H1 (cell line): ENCODE data around the gene LRP1. TPM values are rescaled to one million over a fixed set of nuclear protein-coding genes. Genes with fewer than 3 reads are reported as not detected.
A peak's percentile ranks its signal among the peaks of the same experiment; 100 is the strongest.

Experiments used
- CBX5 ChIP-seq: fragments of 300-800, 300-1000 bp; sonication (generic); IDR thresholded peaks from 2 replicates; pipeline ENCODE4 v1.7.1; 2016; ENCODE audit warnings: antibody characterized with exemption, low read length, low read depth
- CHD1 ChIP-seq: IDR thresholded peaks from 2 replicates; pipeline ENCODE4 v1.6.1; 2012; ENCODE audit warnings: low read depth, low read length, improper control_type of control experiment
- CHD2 ChIP-seq: IDR thresholded peaks from 2 replicates; pipeline ENCODE4 v1.6.1; 2012; ENCODE audit warnings: low read length, improper control_type of control experiment
- GABPA ChIP-seq: IDR thresholded peaks from 2 replicates; pipeline ENCODE4 v1.6.1; 2011; ENCODE audit warnings: mild to moderate bottlenecking, low read length, moderate library complexity, borderline replicate concordance; ENCODE audit not compliant: insufficient read depth
- NRF1 ChIP-seq: IDR thresholded peaks from 2 replicates; pipeline ENCODE4 v1.6.1; 2011; ENCODE audit warnings: mild to moderate bottlenecking, low read depth, low read length, improper control_type of control experiment
- RBBP5 ChIP-seq: IDR thresholded peaks from 2 replicates; pipeline ENCODE4 v1.7.1; 2012; ENCODE audit warnings: low read depth, mild to moderate bottlenecking, inconsistent platforms, low read length, moderate library complexity, borderline replicate concordance
- TEAD4 ChIP-seq: IDR thresholded peaks from 2 replicates; pipeline ENCODE4 v1.6.1; 2012; ENCODE audit warnings: low read depth, low read length, inconsistent platforms, mixed read lengths
- polyA plus RNA-seq, 7 experiments: library from polyadenylated mRNA; depleted of rRNA in 3 of 7; stranded (reverse) in 5 of 7; unstranded in 2 of 7; fragments of >200 nt in 5 of 7; fragments of 200-250 nt in 2 of 7; gene quantifications; 1 replicate in 5 of 7; 2 replicates in 1 of 7; 4 replicates in 1 of 7; pipeline versions ENCODE4 v1.2.1 to v1.2.3, GENCODE V29; 2011 to 2013; ENCODE audit warnings: missing spikeins in 2 of 7, mixed read lengths in 2 of 7
- total RNA-seq: library from RNA; stranded (reverse); fragmentation: NEBNext Ultra II Directional; extraction: Animal tissue kit (Norgen Biotek cat#: 25700); gene quantifications from 2 replicates; pipeline ENCODE4 v1.2.1, GENCODE V29; 2021
- TF ChIP-seq, protein P1 (sequence below): fragments of 300-600 bp; sonication (generic); IDR thresholded peaks from 2 replicates; pipeline ENCODE4 v1.7.1; 2012; ENCODE audit warnings: low read length, moderate library complexity, mild to moderate bottlenecking, inconsistent platforms; ENCODE audit not compliant: insufficient replicate concordance
- TF ChIP-seq, protein P2 (sequence below): IDR thresholded peaks from 2 replicates; pipeline ENCODE4 v1.6.1; 2012; ENCODE audit warnings: inconsistent platforms

Gene LRP1
- total and polyA plus RNA-seq, 2 of the 8 experiments (the other 6 are each of a cell fraction or from before 2014, with no cell fraction given), result 35.3 to 92.5 TPM

DNA sequence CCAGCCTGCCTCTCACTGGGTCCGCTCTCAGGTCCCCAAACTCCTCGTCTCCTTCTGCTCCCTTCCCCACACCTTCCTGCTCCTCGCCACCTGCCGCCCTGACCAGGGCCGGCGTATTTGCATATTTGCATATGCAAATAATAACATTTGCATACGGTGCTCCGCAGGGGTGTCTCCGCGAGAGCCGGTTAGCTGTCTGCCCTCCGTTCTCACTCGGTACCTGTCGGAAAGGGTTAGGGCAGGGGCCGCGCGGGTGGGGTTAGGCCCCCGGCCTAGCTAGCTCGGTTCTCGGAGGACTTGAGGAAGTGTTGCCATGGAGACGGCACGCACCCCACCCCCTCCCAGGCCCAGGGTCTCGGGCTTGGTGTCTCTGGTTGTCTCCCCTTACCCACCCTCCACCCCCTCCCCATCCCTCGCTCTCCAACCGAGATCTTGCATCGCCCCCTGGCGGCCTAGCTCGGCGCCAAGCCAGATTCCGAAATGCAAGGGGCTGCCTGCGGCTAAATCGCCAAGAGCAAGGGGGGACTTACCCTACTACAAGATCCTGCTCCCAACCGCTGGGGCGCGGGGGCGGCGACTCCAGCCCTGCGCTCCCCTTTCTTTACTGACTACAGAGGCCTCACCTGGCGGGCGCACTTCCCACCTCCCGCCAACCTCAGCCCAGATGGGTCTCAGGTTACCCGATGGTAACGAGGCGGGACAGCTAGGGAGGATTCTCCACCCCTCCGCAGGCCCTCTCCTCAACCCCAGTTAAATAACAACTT, 114.6 kb downstream of the LRP1 start (continued):
- TF ChIP-seq CHD1 (no peak), CBX5 (no peak), RBBP5 (no peak), GABPA (no peak), NRF1 (no peak), CHD2 (peak; percentile 43; the same call in 1 of the 2 replicates), TEAD4 (peak; percentile 75)
- TF ChIP-seq, protein P1, sequence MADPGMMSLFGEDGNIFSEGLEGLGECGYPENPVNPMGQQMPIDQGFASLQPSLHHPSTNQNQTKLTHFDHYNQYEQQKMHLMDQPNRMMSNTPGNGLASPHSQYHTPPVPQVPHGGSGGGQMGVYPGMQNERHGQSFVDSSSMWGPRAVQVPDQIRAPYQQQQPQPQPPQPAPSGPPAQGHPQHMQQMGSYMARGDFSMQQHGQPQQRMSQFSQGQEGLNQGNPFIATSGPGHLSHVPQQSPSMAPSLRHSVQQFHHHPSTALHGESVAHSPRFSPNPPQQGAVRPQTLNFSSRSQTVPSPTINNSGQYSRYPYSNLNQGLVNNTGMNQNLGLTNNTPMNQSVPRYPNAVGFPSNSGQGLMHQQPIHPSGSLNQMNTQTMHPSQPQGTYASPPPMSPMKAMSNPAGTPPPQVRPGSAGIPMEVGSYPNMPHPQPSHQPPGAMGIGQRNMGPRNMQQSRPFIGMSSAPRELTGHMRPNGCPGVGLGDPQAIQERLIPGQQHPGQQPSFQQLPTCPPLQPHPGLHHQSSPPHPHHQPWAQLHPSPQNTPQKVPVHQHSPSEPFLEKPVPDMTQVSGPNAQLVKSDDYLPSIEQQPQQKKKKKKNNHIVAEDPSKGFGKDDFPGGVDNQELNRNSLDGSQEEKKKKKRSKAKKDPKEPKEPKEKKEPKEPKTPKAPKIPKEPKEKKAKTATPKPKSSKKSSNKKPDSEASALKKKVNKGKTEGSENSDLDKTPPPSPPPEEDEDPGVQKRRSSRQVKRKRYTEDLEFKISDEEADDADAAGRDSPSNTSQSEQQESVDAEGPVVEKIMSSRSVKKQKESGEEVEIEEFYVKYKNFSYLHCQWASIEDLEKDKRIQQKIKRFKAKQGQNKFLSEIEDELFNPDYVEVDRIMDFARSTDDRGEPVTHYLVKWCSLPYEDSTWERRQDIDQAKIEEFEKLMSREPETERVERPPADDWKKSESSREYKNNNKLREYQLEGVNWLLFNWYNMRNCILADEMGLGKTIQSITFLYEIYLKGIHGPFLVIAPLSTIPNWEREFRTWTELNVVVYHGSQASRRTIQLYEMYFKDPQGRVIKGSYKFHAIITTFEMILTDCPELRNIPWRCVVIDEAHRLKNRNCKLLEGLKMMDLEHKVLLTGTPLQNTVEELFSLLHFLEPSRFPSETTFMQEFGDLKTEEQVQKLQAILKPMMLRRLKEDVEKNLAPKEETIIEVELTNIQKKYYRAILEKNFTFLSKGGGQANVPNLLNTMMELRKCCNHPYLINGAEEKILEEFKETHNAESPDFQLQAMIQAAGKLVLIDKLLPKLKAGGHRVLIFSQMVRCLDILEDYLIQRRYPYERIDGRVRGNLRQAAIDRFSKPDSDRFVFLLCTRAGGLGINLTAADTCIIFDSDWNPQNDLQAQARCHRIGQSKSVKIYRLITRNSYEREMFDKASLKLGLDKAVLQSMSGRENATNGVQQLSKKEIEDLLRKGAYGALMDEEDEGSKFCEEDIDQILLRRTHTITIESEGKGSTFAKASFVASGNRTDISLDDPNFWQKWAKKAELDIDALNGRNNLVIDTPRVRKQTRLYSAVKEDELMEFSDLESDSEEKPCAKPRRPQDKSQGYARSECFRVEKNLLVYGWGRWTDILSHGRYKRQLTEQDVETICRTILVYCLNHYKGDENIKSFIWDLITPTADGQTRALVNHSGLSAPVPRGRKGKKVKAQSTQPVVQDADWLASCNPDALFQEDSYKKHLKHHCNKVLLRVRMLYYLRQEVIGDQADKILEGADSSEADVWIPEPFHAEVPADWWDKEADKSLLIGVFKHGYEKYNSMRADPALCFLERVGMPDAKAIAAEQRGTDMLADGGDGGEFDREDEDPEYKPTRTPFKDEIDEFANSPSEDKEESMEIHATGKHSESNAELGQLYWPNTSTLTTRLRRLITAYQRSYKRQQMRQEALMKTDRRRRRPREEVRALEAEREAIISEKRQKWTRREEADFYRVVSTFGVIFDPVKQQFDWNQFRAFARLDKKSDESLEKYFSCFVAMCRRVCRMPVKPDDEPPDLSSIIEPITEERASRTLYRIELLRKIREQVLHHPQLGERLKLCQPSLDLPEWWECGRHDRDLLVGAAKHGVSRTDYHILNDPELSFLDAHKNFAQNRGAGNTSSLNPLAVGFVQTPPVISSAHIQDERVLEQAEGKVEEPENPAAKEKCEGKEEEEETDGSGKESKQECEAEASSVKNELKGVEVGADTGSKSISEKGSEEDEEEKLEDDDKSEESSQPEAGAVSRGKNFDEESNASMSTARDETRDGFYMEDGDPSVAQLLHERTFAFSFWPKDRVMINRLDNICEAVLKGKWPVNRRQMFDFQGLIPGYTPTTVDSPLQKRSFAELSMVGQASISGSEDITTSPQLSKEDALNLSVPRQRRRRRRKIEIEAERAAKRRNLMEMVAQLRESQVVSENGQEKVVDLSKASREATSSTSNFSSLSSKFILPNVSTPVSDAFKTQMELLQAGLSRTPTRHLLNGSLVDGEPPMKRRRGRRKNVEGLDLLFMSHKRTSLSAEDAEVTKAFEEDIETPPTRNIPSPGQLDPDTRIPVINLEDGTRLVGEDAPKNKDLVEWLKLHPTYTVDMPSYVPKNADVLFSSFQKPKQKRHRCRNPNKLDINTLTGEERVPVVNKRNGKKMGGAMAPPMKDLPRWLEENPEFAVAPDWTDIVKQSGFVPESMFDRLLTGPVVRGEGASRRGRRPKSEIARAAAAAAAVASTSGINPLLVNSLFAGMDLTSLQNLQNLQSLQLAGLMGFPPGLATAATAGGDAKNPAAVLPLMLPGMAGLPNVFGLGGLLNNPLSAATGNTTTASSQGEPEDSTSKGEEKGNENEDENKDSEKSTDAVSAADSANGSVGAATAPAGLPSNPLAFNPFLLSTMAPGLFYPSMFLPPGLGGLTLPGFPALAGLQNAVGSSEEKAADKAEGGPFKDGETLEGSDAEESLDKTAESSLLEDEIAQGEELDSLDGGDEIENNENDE, result no peak
- TF ChIP-seq, protein P2, sequence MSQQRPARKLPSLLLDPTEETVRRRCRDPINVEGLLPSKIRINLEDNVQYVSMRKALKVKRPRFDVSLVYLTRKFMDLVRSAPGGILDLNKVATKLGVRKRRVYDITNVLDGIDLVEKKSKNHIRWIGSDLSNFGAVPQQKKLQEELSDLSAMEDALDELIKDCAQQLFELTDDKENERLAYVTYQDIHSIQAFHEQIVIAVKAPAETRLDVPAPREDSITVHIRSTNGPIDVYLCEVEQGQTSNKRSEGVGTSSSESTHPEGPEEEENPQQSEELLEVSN, result no peak; the same call in 1 of the 2 replicates
